ENCODE data around the gene TRMT44.
"Not testable (repeated sequence)": the region's sequence is repeated elsewhere in the genome, so short reads cannot be mapped to it uniquely, and the experiment has no call there.

The TRMT44 gene

DNA sequence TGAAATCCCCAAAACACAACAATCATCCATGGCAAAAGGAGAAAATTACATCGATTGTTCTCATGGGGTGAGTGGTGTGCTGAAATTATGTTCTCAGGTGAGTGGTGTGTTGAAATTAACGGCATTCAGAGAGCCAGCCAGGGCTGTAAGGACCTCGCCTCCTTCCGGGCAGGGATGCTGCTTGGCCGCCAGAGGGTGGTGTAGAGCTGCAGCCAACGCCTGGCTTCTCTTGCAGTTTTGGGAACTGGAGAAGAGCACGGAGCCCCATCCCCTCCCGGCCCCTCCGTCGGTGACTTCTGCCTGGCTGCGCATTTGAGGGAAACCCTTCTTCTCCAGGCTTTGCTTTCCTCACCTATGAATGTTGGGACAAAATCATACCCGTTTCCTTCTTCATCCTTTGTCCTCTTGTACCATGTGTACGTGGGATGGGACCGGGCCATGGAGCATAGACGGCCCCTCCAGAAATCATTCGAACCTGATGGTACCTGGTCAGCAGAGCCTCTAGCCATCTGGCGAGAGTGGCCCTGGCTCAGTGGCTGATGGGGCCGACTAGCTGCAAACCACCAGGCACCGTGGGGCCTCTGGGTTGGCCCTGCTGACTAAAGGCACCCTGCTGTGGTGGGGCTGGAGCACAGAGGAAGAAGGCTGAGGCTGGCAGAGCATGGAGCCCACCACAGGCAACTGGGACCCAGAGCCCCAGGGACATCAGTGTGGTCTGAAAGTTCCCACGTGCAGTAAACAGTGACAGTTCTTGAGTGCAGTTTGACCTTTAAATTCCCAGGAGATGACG, 28.4 kb downstream of the TRMT44 start:
- peak; percentile 7 for DNase-seq (ENCODE audit: low read depth)

DNA sequence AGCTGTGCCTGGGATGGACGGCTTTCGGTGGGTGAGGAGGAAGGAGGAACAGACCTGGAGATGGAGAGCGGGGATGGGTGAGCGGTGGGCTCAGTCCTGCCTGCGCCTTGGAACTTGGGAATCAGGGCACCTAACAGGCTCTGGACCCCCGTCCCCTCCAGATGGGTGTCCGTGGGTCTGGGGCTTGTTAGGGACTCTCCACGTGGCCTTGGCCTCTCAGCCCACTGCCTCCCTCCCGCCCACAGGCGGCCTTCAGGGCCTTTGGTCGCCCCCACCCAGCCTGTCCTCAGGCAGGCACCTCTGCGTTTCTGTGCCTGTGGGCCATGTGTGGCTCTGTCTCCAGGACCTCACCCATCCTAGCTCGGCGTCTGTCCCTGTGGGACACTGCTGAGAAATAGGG, 29.0 kb downstream of the TRMT44 start:
- DNase-seq (ENCODE audit: low read depth): no peak

DNA sequence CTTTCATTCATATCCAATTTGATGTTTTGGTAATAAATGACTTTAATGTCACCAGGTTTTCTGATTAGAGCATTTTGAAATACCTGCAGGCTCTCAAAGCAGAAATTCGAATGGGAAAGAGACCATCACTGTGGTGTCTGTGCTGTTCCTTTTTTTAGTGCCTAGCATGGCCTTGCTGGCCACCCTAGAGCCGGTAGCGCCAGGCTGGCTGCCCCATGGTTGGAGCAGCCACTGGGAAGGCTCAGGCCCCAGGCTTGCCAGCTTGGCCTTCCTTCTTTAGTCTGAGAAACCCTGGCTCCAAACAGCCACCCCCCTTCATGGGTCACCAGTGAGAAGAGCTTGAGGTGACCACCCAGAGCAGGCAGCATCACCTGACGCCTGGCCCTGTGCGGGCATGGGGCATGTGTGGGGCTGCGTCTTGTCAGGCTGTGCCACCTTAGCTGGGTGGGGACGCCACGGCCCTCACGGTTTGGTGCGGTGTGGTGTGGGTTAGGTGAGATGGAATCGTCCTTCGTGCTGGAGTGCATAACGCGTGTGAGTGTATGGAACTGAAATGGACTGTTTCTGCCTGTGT, 30.0 kb downstream of the TRMT44 start:
- no peak for DNase-seq (ENCODE audit: low read depth)

DNA sequence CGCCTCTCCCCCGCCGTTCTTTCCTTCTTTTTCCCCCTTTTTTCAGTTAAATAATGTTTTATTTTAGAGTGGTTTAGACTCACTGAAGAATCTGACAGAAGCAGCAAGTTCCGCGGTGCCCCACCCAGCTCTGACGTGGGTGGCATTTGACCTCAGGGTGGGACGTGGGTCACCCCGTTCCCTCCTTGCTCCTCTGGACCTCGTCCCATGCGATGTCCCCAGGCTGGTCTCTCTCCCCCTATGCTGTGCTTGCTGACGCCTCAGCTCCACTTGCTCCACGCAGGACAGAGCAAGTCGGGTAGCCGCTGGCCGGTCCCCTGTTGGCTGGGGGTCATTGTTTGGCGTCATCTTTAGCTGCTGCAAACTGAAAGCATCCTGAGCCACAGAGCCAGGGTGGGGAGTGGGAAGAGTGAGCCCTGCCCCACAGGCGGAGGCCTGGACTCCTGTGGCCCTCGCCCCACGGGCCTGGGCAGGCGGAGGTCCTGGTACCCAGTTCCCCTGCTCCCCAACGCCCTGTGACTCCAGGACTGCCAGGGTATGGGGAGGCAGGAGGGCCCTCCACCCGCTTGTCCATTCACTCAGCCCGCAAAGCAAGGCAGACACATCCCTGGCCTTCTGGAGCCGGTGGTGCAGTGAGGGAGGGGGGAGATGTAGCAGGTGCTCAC, 30.8 kb downstream of the TRMT44 start:
- no peak for DNase-seq (ENCODE audit: low read depth)

DNA sequence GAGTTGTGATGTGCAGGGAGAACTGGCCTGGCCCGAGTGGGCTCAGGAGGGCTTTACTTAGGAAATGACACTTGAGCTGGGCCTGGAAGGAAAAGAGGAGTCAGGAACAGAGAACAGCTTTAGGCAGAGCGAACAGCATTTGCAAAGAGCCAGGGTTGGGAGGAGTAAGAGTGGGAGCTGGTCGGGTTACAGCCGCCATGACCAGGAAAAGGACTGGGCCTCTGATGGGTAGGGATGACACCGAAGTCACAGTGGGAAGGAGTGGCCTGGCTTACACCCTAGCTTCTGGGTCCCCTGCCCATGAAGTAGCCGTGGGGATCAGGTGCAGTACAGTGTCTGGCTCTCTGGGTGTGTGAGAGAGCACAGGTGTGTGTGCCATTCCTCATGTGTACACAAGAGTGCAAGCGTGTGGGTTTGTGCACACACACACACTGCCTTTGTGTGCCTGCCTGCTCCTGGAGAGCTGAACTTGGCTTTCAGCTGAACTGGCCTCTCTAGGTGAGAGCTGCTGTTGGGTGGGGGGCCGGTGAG, 31.6 kb downstream of the TRMT44 start:
- DNase-seq (ENCODE audit: low read depth): no peak

DNA sequence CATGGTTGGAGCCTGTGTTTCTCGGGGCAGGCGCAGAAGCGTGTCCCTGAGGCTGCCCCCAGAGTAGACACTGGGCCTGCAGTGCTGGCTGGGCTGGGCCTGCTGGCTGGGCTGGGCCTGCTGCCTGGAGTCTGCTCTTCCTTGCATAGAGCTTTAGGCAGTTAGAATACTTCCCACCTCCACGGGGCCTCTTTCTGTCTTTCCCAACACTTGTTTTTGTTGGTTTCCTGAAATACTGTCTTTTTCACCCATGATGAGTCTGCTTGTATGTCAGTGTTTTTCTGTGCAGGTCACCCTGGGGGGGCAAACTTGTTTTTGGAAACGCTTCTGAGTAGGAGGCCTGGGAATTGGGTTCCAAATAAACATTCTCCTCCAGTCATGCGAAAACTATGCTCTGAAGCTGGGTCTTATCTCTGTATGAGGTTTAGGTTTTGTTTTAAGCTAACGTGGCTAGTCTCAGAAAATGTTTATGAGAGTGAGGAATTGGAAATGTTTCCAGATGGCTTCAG, 32.2 kb downstream of the TRMT44 start:
- DNase-seq (ENCODE audit: low read depth): no peak

DNA sequence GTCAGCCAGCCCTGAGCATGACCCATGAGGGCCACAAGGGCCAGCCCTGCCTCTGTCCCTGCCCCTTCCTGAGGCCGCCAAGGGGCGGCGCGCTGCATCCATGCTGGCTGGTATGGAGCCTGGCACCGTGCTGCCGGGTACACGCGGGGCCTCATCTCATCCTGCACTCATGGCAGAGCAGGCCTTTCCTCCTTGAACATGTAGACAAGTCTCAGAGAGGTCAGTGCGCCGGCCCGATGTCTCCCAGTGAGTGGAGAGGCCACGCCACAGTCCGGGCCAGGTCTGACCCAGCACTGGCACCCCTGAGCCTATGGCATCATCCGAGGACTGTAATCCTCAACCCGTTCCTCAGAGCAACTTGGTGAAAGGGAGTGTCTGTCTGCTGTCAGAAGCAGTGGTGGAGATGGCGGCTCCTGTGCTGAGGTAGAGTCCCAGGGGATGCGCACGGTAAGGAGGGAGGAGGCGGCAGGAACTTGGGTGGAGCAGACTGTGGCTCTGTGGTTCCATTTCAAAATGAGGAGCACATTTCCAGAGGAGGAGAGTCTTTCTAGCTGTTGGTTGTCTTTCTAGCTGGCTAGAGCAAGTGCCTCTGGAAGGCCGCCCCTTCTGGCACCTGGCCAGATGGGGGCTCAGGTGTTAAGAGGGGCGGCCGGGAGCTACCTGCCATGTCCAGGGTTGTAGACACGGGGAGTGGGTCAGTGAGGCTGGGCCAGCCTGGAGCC, 32.8 kb downstream of the TRMT44 start:
- no peak for DNase-seq (ENCODE audit: low read depth)

DNA sequence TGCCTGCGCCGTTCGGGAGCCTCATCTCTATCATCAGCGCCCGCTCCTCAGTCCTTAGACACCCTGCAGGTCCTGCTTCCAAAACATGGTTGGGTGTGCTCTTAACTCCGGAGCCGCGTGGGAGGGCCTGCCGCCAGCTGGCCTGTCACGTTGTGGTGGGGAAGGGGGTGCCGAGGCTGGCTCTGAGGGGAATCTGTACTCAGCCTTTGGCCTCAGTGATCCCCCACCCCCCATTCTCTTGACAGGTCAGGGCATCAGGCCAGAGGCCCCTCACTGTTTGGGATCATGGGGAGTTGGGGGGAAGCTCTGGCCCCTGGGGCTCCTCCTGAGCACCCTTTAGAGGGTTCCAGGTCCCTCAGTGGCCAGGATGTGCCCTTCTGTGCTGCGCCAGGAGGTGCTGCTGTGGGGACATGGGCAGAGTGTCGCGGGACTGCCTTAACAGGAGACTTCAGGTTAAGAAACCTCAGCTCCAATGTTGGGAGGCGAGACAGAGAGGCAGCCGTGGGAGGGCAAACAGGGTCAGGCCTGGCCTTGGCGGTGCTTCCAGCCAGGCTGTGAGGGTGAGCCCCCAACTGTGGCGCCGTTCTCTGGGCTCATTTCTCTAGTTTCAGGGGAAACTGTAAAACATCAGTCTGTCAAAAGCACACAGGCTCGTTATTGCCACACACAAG, 33.5 kb downstream of the TRMT44 start:
- no peak for DNase-seq (ENCODE audit: low read depth)

DNA sequence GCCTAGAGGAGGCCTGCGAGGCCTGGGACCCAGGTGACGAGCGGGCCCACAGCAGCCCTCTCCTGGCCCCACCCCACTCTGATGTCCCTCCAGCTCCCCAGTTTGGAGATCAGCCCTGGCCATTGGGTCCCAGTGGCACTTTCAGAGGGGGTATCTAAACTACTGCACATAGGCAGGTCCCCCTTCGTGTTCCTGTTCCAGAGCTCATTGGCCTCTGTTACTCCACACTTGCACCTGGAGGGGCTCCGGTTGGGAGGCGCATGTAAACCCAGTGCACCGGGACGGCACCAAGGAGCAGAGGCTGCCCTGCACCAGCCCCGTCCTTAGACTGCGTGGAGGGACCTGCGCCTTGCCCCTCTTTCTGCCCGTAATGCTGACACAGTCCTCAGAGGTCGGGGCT, 34.3 kb downstream of the TRMT44 start:
- DNase-seq (ENCODE audit: low read depth): no peak

DNA sequence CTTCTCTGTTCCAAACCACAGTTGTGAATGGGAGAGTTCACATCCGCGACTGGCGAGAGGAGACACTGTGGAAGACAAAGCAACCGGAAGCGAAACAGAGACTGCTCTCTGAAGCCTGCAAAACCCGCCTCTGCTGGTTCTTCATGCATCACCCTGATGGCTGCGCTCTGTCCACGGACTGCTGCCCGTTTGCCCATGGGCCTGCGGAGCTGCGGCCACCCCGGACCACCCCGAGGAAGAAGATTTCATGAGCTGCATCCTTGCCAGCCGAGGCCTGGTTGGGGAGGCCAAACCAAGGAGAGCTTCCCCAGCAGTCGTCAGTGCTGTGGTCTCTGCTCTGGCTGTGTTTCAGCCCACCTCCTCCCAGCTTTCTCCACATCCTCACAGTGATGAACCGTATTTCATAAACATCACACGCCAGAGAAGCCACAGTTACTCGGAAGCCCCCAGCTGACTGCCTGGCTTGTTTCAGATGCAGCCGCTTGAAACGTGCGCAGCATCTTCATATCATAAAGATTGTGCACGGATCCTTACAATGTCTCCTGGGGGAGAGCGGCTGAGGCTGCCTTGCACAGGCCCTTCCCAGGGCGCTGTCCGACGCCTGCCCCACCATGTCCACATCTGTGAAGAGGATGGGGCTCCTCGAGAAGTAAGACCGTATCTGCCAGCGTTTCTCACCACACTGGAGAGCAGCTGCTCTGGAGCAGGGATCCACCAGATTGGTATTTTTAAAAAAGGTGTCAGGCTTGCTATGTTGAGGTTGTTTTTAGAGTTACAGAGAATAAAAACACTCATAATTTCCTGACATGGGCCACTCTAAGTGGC, 35.4 kb downstream of the TRMT44 start:
- DNase-seq (ENCODE audit: low read depth): no peak

DNA sequence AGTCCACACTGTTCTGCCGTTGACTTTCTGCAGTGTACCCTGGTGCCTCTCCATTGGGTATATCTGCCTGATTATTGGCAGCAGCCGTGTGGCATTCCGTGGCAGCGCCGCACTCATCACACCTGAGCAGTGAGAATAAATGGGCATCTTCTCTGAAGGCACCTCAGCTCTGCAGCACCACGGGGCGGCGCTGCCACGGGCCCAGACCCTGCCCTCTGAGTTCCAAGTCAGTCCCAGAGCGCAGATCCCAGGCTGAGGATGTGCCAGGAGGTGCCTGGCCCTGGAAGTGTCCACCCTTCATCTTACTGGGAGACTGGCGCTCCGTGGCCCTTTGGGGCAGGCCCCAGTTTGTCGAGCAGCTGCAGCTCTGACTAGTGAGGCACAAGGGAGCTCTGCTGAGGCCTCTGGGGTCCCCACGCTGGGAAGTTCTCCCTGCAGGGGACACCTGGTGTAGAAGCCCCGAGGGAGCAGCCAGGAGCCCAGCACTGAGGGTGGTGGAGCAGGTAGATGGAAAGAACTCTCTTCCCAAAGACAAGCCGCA, 36.6 kb downstream of the TRMT44 start:
- no peak for DNase-seq (ENCODE audit: low read depth)

DNA sequence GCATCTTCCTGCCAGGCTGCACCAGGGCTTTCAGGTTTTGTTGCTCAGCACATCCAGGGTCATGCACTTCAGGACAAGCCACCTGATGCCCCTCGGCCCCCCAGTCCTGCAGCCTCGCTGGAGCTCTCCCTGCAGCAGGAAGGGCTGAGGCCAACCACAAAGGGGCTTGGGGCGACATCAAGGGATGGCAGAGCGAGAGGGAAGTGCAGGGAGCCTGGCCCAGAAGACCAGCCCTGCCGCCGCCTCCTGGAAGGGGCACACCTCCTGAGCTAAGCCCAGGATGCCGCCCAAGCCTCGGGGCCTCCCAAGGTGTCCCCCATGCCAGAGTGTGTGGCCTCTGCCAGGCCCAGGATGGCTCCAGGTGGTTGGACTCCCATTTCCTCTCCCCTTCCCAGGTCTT, 37.1 kb downstream of the TRMT44 start:
- DNase-seq (ENCODE audit: low read depth): no peak

DNA sequence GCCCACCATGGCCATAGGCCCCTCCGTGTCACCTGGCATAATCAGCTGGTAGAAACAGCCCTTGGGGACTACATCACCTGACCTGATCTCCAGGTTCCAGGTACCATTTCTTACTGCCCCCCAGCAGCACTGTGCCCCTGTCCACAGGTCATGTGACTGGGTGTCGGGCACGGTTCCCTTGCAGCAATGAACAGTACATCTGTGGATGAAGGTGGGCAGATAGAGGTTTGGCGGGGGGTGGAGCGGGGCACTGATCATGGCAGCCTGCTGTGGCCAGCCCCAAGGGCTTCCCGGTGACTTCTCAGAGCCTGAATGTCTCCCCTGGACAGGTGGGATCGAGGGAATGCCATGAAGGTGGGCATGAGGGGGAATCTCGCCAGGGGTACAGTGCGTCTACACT, 37.8 kb downstream of the TRMT44 start:
- no peak for DNase-seq (ENCODE audit: low read depth)

DNA sequence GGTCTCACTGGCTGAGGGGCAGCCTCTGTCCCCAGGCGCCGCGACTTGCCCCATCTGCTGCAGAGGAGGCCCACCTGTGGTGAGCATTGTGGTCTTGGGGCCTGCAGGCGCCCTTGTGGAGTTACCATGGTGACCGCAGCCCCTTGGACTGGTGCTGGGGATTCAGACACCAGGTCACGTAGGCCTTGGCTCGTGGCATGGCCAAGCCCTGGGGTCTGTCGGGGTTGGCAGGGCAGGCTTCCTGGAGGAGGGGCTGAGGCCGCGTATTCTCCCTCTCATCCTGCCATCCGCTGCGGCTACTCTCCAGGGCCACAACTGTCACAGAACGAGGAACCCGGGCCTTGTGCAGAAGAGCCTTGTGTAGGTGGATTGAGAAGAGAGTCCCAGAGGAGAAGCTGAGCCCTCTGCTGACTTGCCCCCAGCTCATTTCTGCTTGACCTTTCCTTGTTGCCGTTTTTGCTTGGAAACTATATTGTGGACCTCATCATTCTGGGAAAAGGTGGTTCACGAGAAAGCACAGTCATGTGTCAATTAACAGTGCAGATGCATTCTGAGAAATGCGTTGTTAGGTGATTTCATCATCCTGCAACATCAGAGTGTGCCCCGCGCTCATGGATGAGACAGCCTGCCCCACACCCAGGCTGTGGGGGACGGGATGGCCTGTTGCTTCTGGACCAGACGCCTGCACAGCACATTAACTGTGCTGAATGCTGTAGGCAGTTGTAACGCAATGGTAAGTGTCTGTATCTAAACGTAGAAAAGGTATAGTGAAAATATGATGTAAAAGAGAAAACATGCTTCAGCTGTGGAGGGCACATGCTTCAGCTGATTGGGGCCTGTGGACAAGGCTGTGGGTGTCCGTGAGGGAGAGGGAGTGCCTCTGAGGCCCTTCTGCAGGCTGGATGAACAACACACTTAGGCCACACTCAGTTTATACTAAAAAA, 38.5 kb downstream of the TRMT44 start:
- no peak for DNase-seq (ENCODE audit: low read depth)

DNA sequence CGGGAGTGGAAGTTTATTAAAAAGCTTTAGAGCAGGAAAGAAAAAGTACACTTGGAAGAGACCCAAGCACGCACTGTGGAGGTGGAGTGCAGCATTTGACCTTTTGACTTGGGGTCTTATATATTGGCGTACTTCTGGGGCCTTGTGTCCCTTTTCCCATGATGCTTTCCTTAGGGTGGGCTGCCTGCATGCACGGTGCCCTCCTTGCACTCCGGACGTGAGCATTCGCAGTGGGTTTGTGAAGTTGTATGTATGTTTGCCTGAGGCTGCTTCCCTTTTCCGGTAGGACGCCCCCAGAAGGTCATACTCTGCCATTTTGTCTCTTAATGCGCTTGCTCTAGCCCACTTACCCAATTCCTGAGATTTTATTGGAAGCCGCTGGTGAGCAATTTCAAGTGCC, 39.6 kb downstream of the TRMT44 start:
- DNase-seq (ENCODE audit: low read depth): no peak

DNA sequence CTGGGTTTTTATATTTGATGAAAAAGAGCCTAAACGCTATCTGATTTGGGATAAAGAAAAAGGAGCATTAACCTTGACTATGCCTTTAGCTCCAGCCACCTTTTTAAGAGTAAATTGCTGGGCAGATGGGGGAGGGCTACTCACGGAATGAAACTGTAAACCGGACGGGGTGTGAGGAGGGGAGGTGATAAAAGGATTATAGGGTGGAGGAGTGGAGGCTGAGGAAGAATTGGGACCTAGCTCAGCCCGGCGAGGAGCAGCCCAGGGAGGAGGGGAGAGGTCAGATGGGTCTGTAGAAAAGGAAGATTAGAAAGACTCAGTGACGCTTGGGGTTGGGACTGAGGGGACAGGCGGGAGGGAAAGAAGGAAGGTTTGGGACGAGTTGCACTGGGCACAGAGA, 46.1 kb downstream of the TRMT44 start:
- not testable (repeated sequence) for DNase-seq (ENCODE audit: low read depth)

DNA sequence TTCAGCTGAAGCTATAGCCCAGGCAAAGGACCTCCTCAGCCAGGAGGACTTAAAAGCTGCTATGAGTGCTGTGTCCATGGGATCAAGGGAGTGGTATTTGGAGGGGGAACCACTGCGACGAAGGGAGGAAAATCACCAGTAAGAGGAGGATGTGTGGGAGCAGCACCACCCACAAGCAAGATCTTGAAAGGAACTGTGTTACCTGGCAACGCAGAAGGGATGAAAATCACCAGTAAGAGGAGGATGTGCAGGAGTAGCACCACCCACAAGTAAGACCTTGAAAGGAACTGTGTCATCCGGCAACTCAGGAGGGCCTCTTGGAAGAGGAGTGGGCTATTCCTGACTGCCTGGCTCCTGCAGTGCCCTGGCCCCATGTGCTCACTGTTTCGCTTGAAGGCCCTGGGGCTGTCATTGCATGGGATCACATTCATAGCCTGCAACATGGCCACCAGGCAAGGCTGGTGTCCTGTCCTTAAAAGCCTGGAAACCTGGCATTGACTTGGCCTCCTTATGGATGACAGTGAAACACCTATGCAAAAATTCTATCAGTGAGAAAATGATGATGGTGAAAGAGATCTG, 48.3 kb downstream of the TRMT44 start:
- DNase-seq (ENCODE audit: low read depth): no peak

DNA sequence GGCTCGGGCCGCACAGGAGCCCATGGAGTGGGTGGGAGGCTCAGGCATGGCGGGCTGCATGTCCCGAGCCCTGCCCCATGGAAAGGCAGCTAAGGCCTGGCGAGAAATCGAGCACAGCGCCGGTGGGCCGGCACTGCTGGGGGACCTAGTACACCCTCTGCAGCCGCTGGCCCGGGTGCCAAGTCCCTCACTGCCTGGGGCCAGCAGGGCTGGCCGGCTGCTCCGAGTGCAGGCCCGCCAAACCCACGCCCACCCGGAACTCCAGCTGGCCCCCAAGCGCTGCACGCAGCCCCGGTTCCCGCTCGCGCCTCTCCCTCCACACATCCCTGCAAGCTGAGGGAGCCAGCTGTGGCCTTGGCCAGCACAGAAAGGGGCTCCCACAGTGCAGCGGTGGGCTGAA, 50.9 kb downstream of the TRMT44 start:
- DNase-seq (ENCODE audit: low read depth): not testable (repeated sequence)

DNA sequence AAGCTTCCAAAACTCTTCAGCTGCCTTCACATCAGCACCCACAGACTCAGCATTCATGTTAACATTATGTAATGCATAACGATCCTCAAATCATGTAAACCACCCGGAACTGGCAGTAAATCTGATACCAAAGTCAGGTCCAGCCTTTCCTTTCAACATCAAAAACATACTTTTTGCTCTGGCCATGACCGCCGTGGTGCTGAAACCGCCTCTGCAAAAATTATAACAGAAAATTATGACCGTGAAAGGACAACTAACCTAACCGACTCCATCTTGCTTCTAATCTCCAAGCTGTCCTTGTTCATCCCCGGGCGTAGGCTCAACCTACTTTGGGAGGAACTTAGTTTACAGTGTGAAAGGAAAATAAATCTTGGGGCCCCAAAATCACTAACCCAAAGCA, 51.6 kb downstream of the TRMT44 start:
- DNase-seq (ENCODE audit: low read depth): no peak

All from activated T-helper 1 cell treated with Interleukin-2 at 50 U/mL for 16 hours (primary cell).